GM12878 (cell line): ENCODE results near the gene MACROD2. TPM values are rescaled to one million over a fixed set of nuclear protein-coding genes. Genes with fewer than 3 reads are reported as not detected.
A peak's percentile ranks its signal among the peaks of the same experiment; 100 is the strongest.

ENCODE experiments used
- BHLHE40 ChIP-seq, 2 experiments: fragments of 450-650 bp in 1 of 2; IDR thresholded peaks; 2 replicates each; pipeline ENCODE4 v1.6.1; 2011 to 2017; ENCODE audit warnings: low read depth in 2 of 2, borderline replicate concordance in 1 of 2, improper control_type of control experiment in 1 of 2, low read length in 1 of 2, mild to moderate bottlenecking in 1 of 2
- CTCF ChIP-seq, 3 experiments: IDR thresholded peaks in 2 of 3; conservative IDR thresholded peaks in 1 of 3; 2 replicates each; pipeline ENCODE4 v1.5.1; 2011; ENCODE audit warnings: low read depth in 3 of 3, low read length in 3 of 3, mild to moderate bottlenecking in 3 of 3, control low read depth in 2 of 3, moderate library complexity in 2 of 3, inconsistent platforms in 1 of 3, mixed read lengths in 1 of 3; ENCODE audit not compliant: control insufficient read depth in 2 of 3, insufficient read depth in 1 of 3; ENCODE audit errors: extremely low read depth in 1 of 3
- MEF2B ChIP-seq: fragments of 450-650 bp; IDR thresholded peaks from 2 replicates; pipeline ENCODE4 v1.6.1; 2018; ENCODE audit warnings: mild to moderate bottlenecking, moderate library complexity; ENCODE audit not compliant: partially characterized antibody, poor library complexity, severe bottlenecking
- NBN ChIP-seq: fragments of 450-650 bp; IDR thresholded peaks from 2 replicates; pipeline ENCODE4 v1.6.1; 2016
- NFIC ChIP-seq: IDR thresholded peaks from 2 replicates; pipeline ENCODE4 v1.6.1; 2012; ENCODE audit warnings: low read depth, mild to moderate bottlenecking, inconsistent platforms, low read length, moderate library complexity
- PAX5 ChIP-seq: IDR thresholded peaks from 2 replicates; pipeline ENCODE4 v1.6.1; 2011; ENCODE audit warnings: low read depth, low read length, borderline replicate concordance
- POLR2A ChIP-seq: IDR thresholded peaks from 2 replicates; pipeline ENCODE4 v1.6.1; 2011; ENCODE audit warnings: low read depth, mild to moderate bottlenecking, low read length
- RBBP5 ChIP-seq: fragments of 200-600 bp; sonication (generic); conservative IDR thresholded peaks from 2 replicates; pipeline ENCODE4 v1.6.1; 2016
- RELA ChIP-seq: fragments of 450-650 bp; IDR thresholded peaks from 2 replicates; pipeline ENCODE4 v1.8.0; 2014; ENCODE audit warnings: borderline replicate concordance; ENCODE audit not compliant: partially characterized antibody
- RELB ChIP-seq: fragments of 450-650 bp; IDR thresholded peaks from 2 replicates; pipeline ENCODE4 v1.6.1; 2017; ENCODE audit warnings: low read depth, mild to moderate bottlenecking, moderate library complexity
- SMARCA5 ChIP-seq: fragments of 450-650 bp; IDR thresholded peaks from 2 replicates; pipeline ENCODE4 v1.6.1; 2017; ENCODE audit warnings: mild to moderate bottlenecking
- SMC3 ChIP-seq: IDR thresholded peaks from 2 replicates; pipeline ENCODE4 v1.6.1; 2011; ENCODE audit warnings: low read length, improper control_type of control experiment, borderline replicate concordance
- SUPT20H ChIP-seq: IDR thresholded peaks from 2 replicates; pipeline ENCODE4 v1.6.1; 2011; ENCODE audit warnings: low read depth, mild to moderate bottlenecking, low read length, moderate library complexity, borderline replicate concordance; ENCODE audit not compliant: control insufficient read depth
- TBL1XR1 ChIP-seq: IDR thresholded peaks from 2 replicates; pipeline ENCODE4 v1.6.1; 2012; ENCODE audit warnings: low read depth, low read length, improper control_type of control experiment
- USF2 ChIP-seq: IDR thresholded peaks from 2 replicates; pipeline ENCODE4 v1.6.1; 2011; ENCODE audit warnings: low read depth, low read length, improper control_type of control experiment, borderline replicate concordance
- ZBTB33 ChIP-seq: fragments of 450-650 bp; IDR thresholded peaks from 2 replicates; pipeline ENCODE4 v1.6.1; 2017; ENCODE audit warnings: mild to moderate bottlenecking
- ZNF687 ChIP-seq: fragments of 450-650 bp; IDR thresholded peaks from 2 replicates; pipeline ENCODE4 v1.6.1; 2017; ENCODE audit warnings: mild to moderate bottlenecking, moderate library complexity
- polyA plus RNA-seq, 11 experiments: library from polyadenylated mRNA; depleted of rRNA in 4 of 11; unstranded in 6 of 11; stranded (reverse) in 5 of 11; fragments of >200 nt; fragmentation: Nextera tagmentation in 4 of 11; fragmentation: Illumina TruSeq in 1 of 11; extraction: Ambion mirVana in 4 of 11; extraction: Trizol in 1 of 11; gene quantifications; 1 replicate in 1 of 11; 2 replicates in 10 of 11; pipeline versions ENCODE4 v1.2.1 to v1.2.3, GENCODE V29; 2011 to 2016; ENCODE audit warnings: inconsistent platforms in 2 of 11, missing spikeins in 2 of 11, low read depth in 1 of 11
- total RNA-seq, 4 experiments: library from RNA; depleted of rRNA in 3 of 4; stranded (reverse); fragments of >200 nt in 3 of 4; fragmentation: Illumina TruSeq in 1 of 4; extraction: Trizol in 1 of 4; gene quantifications; 2 replicates each; pipeline versions ENCODE4 v1.2.1 to v1.2.3, GENCODE V29; 2013 to 2021

The MACROD2 gene
- total and polyA plus RNA-seq, 10 of the 15 experiments (the other 5 are each of a cell fraction or from before 2014, with no cell fraction given) = 1.1 to 21.5 (median 2.2) TPM

GRCh38 chr20:14832630-14833029 is 837.3 kb downstream of the MACROD2 start (continued):
- TF ChIP-seq SMC3 (peak; percentile 10; the same call in 1 of the 2 replicates), USF2 (no peak), CTCF (IDR thresholded peaks at IDR 0.05 in 2 of 3, conservative IDR thresholded peaks at IDR 0.05 in 1 of 3; ENCODE audit: control insufficient read depth in 2 of 3, extremely low read depth in 1 of 3, insufficient read depth in 1 of 3, low read depth in 3 of 3, low read length in 3 of 3) (no peak), RELA (peak; percentile 48), ZNF687 (no peak), NFIC (peak; percentile 48; the same call in 1 of the 2 replicates), ZBTB33 (no peak), SMARCA5 (no peak), RELB (peak; percentile 87), RBBP5 (no peak), NBN (no peak), MEF2B (peak; percentile 89), TBL1XR1 (0 out of 2 replicates have a peak, but pooled peaks have one; percentile 32), SUPT20H (no peak), PAX5 (peak; percentile 66; the same call in 1 of the 2 replicates), BHLHE40 (IDR thresholded peaks at IDR 0.05; ENCODE audit: borderline replicate concordance in 1 of 2, low read depth in 2 of 2, low read length in 1 of 2) (peak in 1 of 2 experiments; percentile 33; a peak in 1 of 4 replicates), POLR2A (no peak)
